KOPT-K1 (cell line): ENCODE measurements around the gene EFNA3.
"Not testable (repeated sequence)": the region's sequence is repeated elsewhere in the genome, so short reads cannot be mapped to it uniquely, and the experiment has no call there.

ENCODE experiments used
- H3K27ac ChIP-seq: fragments of 200-600 bp; sonication (generic); 2 replicates; pipeline ENCODE4 v1.5.1; 2016; ENCODE audit warnings: antibody characterized with exemption, mild to moderate bottlenecking, low read depth, low read length; ENCODE audit not compliant: poor library complexity, severe bottlenecking
- H3K36me3 ChIP-seq: fragments of 200-600 bp; sonication (generic); 2 replicates; pipeline ENCODE4 v1.5.1; 2017; ENCODE audit warnings: antibody characterized with exemption, mild to moderate bottlenecking, low read length, moderate library complexity; ENCODE audit not compliant: insufficient read depth
- H3K9me3 ChIP-seq: fragments of 200-600 bp; sonication (generic); 2 replicates; pipeline ENCODE4 v1.5.1; 2017; ENCODE audit warnings: antibody characterized with exemption, low read length, mild to moderate bottlenecking; ENCODE audit not compliant: insufficient read depth, poor library complexity, severe bottlenecking

The EFNA3 gene

GRCh38 chr1:155104605-155105534, 26.2 kb downstream of the EFNA3 start:
- no peaks in the 10 kb centered on the region for H3K36me3 ChIP-seq
- no peak overlapping the region for H3K27ac ChIP-seq
- H3K9me3 ChIP-seq = no peaks in the 10 kb centered on the region

- Histone ChIP-seq H3K27ac (no peak overlapping the region), H3K36me3 (no peaks in the 10 kb centered on the region), H3K9me3 (no peaks in the 10 kb centered on the region)
Measured at GRCh38 chr1:155105604-155106011, 27.0 kb downstream of the EFNA3 start.

DNA sequence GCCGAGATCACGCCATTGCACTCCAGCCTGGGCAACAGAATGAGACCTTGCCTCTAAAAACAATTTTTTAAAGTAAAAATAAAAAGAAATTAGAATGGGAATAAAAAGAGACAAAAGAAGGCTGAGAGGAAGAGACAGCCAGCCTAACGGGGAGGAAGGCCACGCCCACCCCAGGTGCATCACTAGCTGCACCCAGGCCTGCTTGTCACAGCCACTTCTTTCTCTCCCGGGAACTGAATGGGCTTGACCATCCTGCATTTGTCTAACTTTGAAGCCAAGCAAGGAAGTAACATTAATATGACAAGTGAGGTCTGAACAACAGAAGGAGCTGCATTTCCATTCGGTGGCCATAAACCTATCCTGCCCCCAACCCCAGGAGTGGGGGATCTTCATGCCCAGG, 28.2 kb downstream of the EFNA3 start:
- Histone ChIP-seq H3K27ac (no peak overlapping the region), H3K36me3 (no peaks in the 10 kb centered on the region)

GRCh38 chr1:155107309-155108264, 28.9 kb downstream of the EFNA3 start:
- Histone ChIP-seq H3K36me3 (no peaks in the 10 kb centered on the region), H3K27ac (no peak overlapping the region), H3K9me3 (no peaks in the 10 kb centered on the region)

More for the DNA sequence above, 28.2 kb downstream of the EFNA3 start:
- H3K9me3 ChIP-seq = no peaks in the 10 kb centered on the region

GRCh38 chr1:155108296-155108695, 29.7 kb downstream of the EFNA3 start:
- H3K27ac ChIP-seq = no peak overlapping the region
- no peaks in the 10 kb centered on the region for H3K36me3 ChIP-seq
- H3K9me3 ChIP-seq = no peaks in the 10 kb centered on the region

- Histone ChIP-seq H3K36me3 (no peaks in the 10 kb centered on the region), H3K27ac (no peak overlapping the region), H3K9me3 (no peaks in the 10 kb centered on the region)
Measured at GRCh38 chr1:155110381-155110780, 31.7 kb downstream of the EFNA3 start.

- H3K9me3 ChIP-seq = no peaks in the 10 kb centered on the region
- H3K27ac ChIP-seq = no peak overlapping the region
- H3K36me3 ChIP-seq = no peaks in the 10 kb centered on the region
Measured at GRCh38 chr1:155110826-155111225, 32.2 kb downstream of the EFNA3 start.

DNA sequence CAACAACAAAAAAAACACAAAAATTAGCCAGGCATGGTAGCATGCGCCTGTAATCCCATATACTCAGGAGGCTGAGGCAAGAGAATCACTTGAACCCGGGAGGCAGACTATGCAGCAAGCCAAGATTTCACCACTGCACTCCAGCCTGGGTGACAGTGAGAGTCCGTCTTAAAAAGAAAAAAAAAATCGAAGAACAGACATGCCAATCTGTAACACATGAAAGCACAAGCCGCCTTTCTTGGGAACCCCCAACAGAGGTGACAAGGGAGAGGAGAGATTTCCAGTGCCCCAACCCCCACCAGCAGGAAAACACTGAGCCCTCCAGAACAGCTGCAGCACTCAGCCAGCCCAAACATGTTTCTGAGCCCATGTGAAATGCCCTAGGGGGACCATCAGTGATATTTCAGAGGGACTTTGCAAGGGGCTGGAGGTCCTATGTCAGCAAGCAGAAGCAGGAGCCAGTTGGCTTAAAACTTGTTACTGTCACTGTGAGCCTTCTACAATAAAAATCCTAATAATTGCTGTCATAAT, 34.9 kb downstream of the EFNA3 start:
- no peak overlapping the region for H3K27ac ChIP-seq
- H3K9me3 ChIP-seq = no peaks in the 10 kb centered on the region
- H3K36me3 ChIP-seq = no peaks in the 10 kb centered on the region

DNA sequence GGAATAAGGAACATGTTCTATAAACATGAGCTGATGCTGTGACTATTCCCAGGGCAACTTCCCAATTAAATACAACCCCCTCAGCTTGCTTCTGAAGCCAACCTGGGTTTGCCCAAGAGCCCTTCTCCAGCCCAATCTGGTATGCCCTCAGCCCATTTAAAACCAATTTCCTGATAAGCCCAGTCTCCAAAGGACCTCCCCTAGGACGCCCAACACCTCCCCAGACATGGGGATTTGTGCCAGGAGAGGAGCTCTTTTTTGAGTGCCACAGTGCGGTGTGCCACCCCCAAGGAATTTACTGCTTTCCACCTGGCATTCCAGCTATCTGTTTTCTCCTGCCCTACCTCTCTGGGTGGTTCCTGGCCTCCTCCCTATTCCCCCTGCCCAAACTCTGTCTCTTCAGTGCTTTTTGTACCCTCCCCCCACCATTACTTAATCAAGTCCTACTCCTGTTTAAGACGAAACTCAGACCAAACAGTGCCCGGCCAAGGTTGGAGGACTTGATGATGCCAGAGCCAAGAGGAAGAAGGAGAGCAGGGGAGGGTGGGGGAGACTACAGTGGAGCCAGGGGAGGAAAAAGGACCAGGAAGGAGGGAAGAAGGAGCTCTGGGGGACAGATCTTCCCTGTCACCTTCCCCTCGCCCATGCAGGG, 37.6 kb downstream of the EFNA3 start:
- Histone ChIP-seq H3K36me3 (no peaks in the 10 kb centered on the region), H3K9me3 (no peaks in the 10 kb centered on the region), H3K27ac (no peak overlapping the region)

- H3K36me3 ChIP-seq = no peaks in the 10 kb centered on the region
- H3K27ac ChIP-seq = no peak overlapping the region
- H3K9me3 ChIP-seq = no peaks in the 10 kb centered on the region
Measured at GRCh38 chr1:155117610-155118009, 39.0 kb downstream of the EFNA3 start.

- not testable (repeated sequence) for H3K27ac ChIP-seq, H3K36me3 ChIP-seq, H3K9me3 ChIP-seq
Measured at GRCh38 chr1:155118090-155118489, 39.5 kb downstream of the EFNA3 start.

DNA sequence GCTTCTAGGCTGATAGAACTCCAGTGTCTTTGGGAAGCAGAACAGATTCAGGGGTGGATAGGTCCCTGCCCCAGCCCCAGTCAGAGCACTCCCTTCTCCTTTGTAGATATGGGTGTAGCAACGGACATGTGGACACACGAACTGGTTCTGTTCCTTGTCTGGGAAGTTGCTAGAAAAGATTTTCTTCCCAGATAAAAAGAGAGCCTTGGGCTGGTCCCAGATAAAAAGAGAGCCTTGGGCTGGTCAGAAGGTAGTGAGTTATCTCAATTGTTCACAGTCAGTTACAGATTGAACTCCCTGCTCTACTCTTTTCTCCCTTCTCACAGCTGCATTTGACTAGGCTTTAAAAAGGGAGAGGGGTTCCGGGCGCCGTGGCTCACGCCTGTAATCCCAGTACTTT, 41.6 kb downstream of the EFNA3 start:
- H3K27ac ChIP-seq = no peak overlapping the region
- no peaks in the 10 kb centered on the region for H3K9me3 ChIP-seq
- no peaks in the 10 kb centered on the region for H3K36me3 ChIP-seq

GRCh38 chr1:155121249-155121648, 42.6 kb downstream of the EFNA3 start:
- Histone ChIP-seq H3K36me3 (no peaks in the 10 kb centered on the region), H3K27ac (no peak overlapping the region), H3K9me3 (no peaks in the 10 kb centered on the region)

DNA sequence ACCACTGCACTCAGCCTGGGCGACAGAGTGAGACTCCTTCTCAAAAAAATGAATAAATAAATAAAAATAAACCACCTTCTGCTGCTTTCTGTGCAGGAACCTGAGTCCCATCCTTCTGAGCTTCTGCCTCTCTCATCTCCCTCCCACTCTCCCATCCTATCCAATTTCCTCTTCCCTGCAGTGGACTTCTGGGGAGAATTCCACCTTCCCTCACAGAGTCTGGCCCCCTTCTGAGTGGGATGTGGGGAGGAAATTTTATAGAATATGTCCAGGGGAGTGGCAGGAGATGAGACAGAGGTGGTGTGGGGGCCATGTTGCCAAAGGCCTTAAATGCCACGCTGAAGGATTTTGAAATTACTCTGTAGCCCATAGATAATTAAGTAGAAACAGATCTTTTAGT, 43.7 kb downstream of the EFNA3 start:
- no peaks in the 10 kb centered on the region for H3K9me3 ChIP-seq
- H3K36me3 ChIP-seq = no peaks in the 10 kb centered on the region
- H3K27ac ChIP-seq = no peak overlapping the region

DNA sequence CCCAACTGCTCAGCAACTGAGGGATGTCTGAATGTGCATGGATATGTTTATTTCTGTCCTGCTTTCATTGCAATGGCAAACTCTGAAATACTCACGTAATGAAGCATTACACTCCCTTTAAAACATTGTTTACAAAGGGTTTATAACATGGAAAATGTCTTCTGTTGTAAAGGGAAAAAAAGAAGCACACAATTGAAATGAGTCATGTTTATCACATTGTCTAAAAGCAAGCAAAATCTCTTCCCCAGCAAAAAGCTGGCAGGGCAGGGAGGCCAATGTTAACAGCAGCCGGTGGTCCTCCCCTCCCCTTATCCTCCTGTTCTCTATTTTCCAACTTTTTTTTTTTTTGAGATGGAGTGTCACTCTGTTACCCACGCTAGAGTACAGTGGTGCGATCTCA, 45.2 kb downstream of the EFNA3 start:
- H3K9me3 ChIP-seq = no peaks in the 10 kb centered on the region
- no peak overlapping the region for H3K27ac ChIP-seq
- H3K36me3 ChIP-seq = no peaks in the 10 kb centered on the region
